ENCODE results near the gene GNAL. TPM values are rescaled to one million over a fixed set of nuclear protein-coding genes. Genes with fewer than 3 reads are reported as not detected.
A peak's percentile ranks its signal among the peaks of the same experiment; 100 is the strongest.
"Not testable (repeated sequence)": the region's sequence is repeated elsewhere in the genome, so short reads cannot be mapped to it uniquely, and the experiment has no call there.

The GNAL gene
- total RNA-seq, 4 donors from 2014 or later = 4.4 to 35.4 (median 9.1) TPM

GRCh38 chr18:11689669-11690565 lies 853 bp downstream of the GNAL start:
- DNase-seq = no peak
- Histone ChIP-seq H3K36me3 (no peaks in the 10 kb centered on the region), H3K4me3 (peak overlapping the region; percentile 52 to 66 (median 62)), H3K27ac (peak overlapping the region in 1 of 4 donors; percentile 10), H3K4me1 (no peaks in the 10 kb centered on the region), H3K27me3 (peaks cover 13 to 23% (median 21%) of the 10 kb centered on the region in 3 donors), H3K9me3 (no peaks in the 10 kb centered on the region)
- intact Hi-C loops (cut with DNase I; ENCODE audit: low total_unique reads) = no loop called here
- TF ChIP-seq POLR2A (IDR thresholded peaks at IDR 0.05) = no peak
- no peak for TF ChIP-seq CTCF (IDR thresholded peaks at IDR 0.05 in 4 of 5, conservative IDR thresholded peaks at IDR 0.05 in 1 of 5)
- in situ Hi-C loops (cut with MboI; ENCODE audit: low sequenced_read_pairs in 4 of 4) = no loop called here
- peak; percentile 43 to 63 for ATAC-seq

- H3K4me3 ChIP-seq; H3K27ac ChIP-seq; DNase-seq; ATAC-seq; in situ Hi-C loops (cut with MboI; ENCODE audit: low sequenced_read_pairs in 4 of 4); H3K36me3 ChIP-seq; H3K9me3 ChIP-seq; intact Hi-C loops (cut with DNase I; ENCODE audit: low total_unique reads); H3K4me1 ChIP-seq: not testable (repeated sequence)
- H3K27me3 ChIP-seq = peaks cover 13 to 23% (median 21%) of the 10 kb centered on the region in 3 donors
These were observed 1.6 kb downstream of the GNAL start for GRCh38 chr18:11690660-11691059.

GRCh38 chr18:11695736-11696135 lies 6.7 kb downstream of the GNAL start:
- no peak for TF ChIP-seq POLR2A (IDR thresholded peaks at IDR 0.05)
- no peak for TF ChIP-seq CTCF (IDR thresholded peaks at IDR 0.05 in 4 of 5, conservative IDR thresholded peaks at IDR 0.05 in 1 of 5)
- intact Hi-C loops (cut with DNase I; ENCODE audit: low total_unique reads) (no loop called here), in situ Hi-C loops (cut with MboI; ENCODE audit: low sequenced_read_pairs in 4 of 4) (no loop called here)
- H3K4me3 ChIP-seq = no peak overlapping the region
- no peaks in the 10 kb centered on the region for H3K4me1 ChIP-seq
- DNase-seq (no peak), ATAC-seq (no peak)
- peaks cover 0 to 10% (median 7%) of the 10 kb centered on the region in 3 donors for H3K27me3 ChIP-seq
- H3K27ac ChIP-seq = no peak overlapping the region
- no peaks in the 10 kb centered on the region for H3K9me3 ChIP-seq
- H3K36me3 ChIP-seq = no peaks in the 10 kb centered on the region

- Histone ChIP-seq H3K4me1 (no peaks in the 10 kb centered on the region), H3K36me3 (no peaks in the 10 kb centered on the region), H3K9me3 (no peaks in the 10 kb centered on the region), H3K27ac (no peak overlapping the region), H3K27me3 (peaks cover 0 to 10% (median 7%) of the 10 kb centered on the region in 3 donors), H3K4me3 (no peak overlapping the region)
- DNase-seq (no peak), ATAC-seq (no peak)
- intact Hi-C loops (cut with DNase I; ENCODE audit: low total_unique reads) = no loop called here
- no peak for TF ChIP-seq POLR2A (IDR thresholded peaks at IDR 0.05)
- no peak for TF ChIP-seq CTCF (IDR thresholded peaks at IDR 0.05 in 4 of 5, conservative IDR thresholded peaks at IDR 0.05 in 1 of 5)
- in situ Hi-C loops (cut with MboI; ENCODE audit: low sequenced_read_pairs in 4 of 4) = no loop called here
These were observed 7.4 kb downstream of the GNAL start for GRCh38 chr18:11696451-11696850.

GRCh38 chr18:11700876-11701275 lies 11.8 kb downstream of the GNAL start:
- Histone ChIP-seq H3K4me3 (no peak overlapping the region), H3K27ac (no peak overlapping the region), H3K36me3 (no peaks in the 10 kb centered on the region), H3K4me1 (no peaks in the 10 kb centered on the region), H3K9me3 (no peaks in the 10 kb centered on the region), H3K27me3 (no peaks in the 10 kb centered on the region)
- TF ChIP-seq POLR2A (IDR thresholded peaks at IDR 0.05) = no peak
- TF ChIP-seq CTCF (IDR thresholded peaks at IDR 0.05 in 4 of 5, conservative IDR thresholded peaks at IDR 0.05 in 1 of 5) = no peak
- intact Hi-C loops (cut with DNase I; ENCODE audit: low total_unique reads) (no loop called here), in situ Hi-C loops (cut with MboI; ENCODE audit: low sequenced_read_pairs in 4 of 4) (no loop called here)
- DNase-seq (no peak), ATAC-seq (no peak)
